HCT116 (cell line): Measurements from ENCODE around the gene PRPF19. TPM values are rescaled to one million over a fixed set of nuclear protein-coding genes. Genes with fewer than 3 reads are reported as not detected.

Experiments used
- ATAC-seq: fragments of 200-7000 bp; cut with Tn5 transposase; 2 replicates; pipeline ENCODE4 v1.9.1; 2020; ENCODE audit warnings: mild to moderate bottlenecking, moderate library complexity
- BruUV-seq: library from RNA; stranded (reverse); fragments of 400-500 nt; replicated peaks from 2 replicates; lab custom pipeline; 2021; lab: Mats Ljungman, UMichigan
- CTCF ChIA-PET: fragments of 300-600 bp; sonication (Branson Sonifier 250); formaldehyde crosslinking; loops from one replicate; lab custom pipeline; 2021; ENCODE audit warnings: antibody characterized with exemption; lab: Charles Lee
- POLR2A ChIA-PET: fragments of 300-600, 350-600 bp; sonication (Branson Sonifier 250); formaldehyde crosslinking; loops from one replicate; lab custom pipeline; 2021; ENCODE audit warnings: antibody characterized with exemption; lab: Charles Lee
- RAD21 ChIA-PET, 2 experiments: fragments of 300-600 bp; sonication (Branson Sonifier 250); formaldehyde crosslinking; loops; one replicate each; lab custom pipeline; 2023; ENCODE audit warnings: low total read pairs in 2 of 2; ENCODE audit not compliant: uncharacterized antibody in 2 of 2, unreplicated experiment in 2 of 2, low non-redundant PET in 1 of 2; lab: Charles Lee
- DNase-seq: peaks from one replicate; pipeline ENCODE4 v3.0.0-alpha.2; 2010; ENCODE audit warnings: low read depth, low spot score
- H2AFZ ChIP-seq: fragments of 200-600 bp; shearing (Covaris generic), sonication (generic); 2 replicates; pipeline ENCODE4 v1.6.1; 2017; ENCODE audit warnings: low read depth, mixed run types, mixed read lengths, antibody characterized with exemption, low read length; ENCODE audit not compliant: poor library complexity, severe bottlenecking
- H3K27ac ChIP-seq: 2 replicates; pipeline ENCODE4 v1.5.1; 2012; ENCODE audit warnings: low read depth, low read length
- H3K27me3 ChIP-seq: fragments of 200-600 bp; sonication (generic); 2 replicates; pipeline ENCODE4 v1.6.1; 2016; ENCODE audit warnings: mixed run types, low read length, mixed read lengths; ENCODE audit not compliant: insufficient read depth
- H3K36me3 ChIP-seq, 2 experiments: fragments of 200-500 bp in 1 of 2; fragments of 200-600 bp in 1 of 2; sonication (Bioruptor generic) in 1 of 2; sonication (generic) in 1 of 2; 2 replicates each; pipeline versions ENCODE4 v1.5.1 to v1.6.1; 2014 to 2016; ENCODE audit warnings: low read length in 2 of 2, inconsistent platforms in 1 of 2, mixed read lengths in 1 of 2, mixed run types in 1 of 2; ENCODE audit not compliant: insufficient read depth in 2 of 2, control insufficient read depth in 1 of 2
- H3K4me1 ChIP-seq, 2 experiments: fragments of 200-600 bp in 1 of 2; sonication (generic) in 1 of 2; 2 replicates each; pipeline versions ENCODE4 v1.5.1 to v1.6.1; 2012 to 2017; ENCODE audit warnings: low read length in 2 of 2, inconsistent platforms in 1 of 2, mild to moderate bottlenecking in 1 of 2, mixed read lengths in 1 of 2, mixed run types in 1 of 2, moderate library complexity in 1 of 2; ENCODE audit not compliant: insufficient read depth in 2 of 2, control insufficient read depth in 1 of 2
- H3K4me2 ChIP-seq: fragments of 200-600 bp; sonication (generic); 2 replicates; pipeline ENCODE4 v1.6.1; 2017; ENCODE audit warnings: mixed run types, low read length, mixed read lengths
- H3K4me3 ChIP-seq, 2 experiments: fragments of 200-600 bp in 1 of 2; sonication (generic) in 1 of 2; replicated peaks in 1 of 2; 2 replicates each; pipeline ENCODE4 v1.5.1; 2011 to 2016; ENCODE audit warnings: low read length in 2 of 2, control low read depth in 1 of 2, low read depth in 1 of 2, mild to moderate bottlenecking in 1 of 2, mixed read lengths in 1 of 2, mixed run types in 1 of 2
- H3K79me2 ChIP-seq: fragments of 200-600 bp; sonication (generic); 2 replicates; pipeline ENCODE4 v1.6.1; 2017; ENCODE audit warnings: mild to moderate bottlenecking, mixed run types, low read length, moderate library complexity, mixed read lengths; ENCODE audit not compliant: insufficient read depth
- H3K9ac ChIP-seq: fragments of 200-600 bp; sonication (generic); 2 replicates; pipeline ENCODE4 v1.6.1; 2016; ENCODE audit warnings: low read length, mixed read lengths
- H3K9me2 ChIP-seq: fragments of 200-600 bp; sonication (generic), shearing (Covaris generic); 2 replicates; pipeline ENCODE4 v1.6.1; 2017; ENCODE audit warnings: mixed run types, mild to moderate bottlenecking, moderate library complexity; ENCODE audit not compliant: insufficient read depth
- H3K9me3 ChIP-seq, 2 experiments: fragments of 200-500 bp in 1 of 2; fragments of 200-600 bp in 1 of 2; sonication (Bioruptor generic) in 1 of 2; sonication (generic) in 1 of 2; 2 replicates each; pipeline ENCODE4 v1.6.1; 2014 to 2017; ENCODE audit warnings: low read length in 2 of 2, mixed read lengths in 2 of 2, inconsistent platforms in 1 of 2, low read depth in 1 of 2, mild to moderate bottlenecking in 1 of 2, mixed run types in 1 of 2, moderate library complexity in 1 of 2; ENCODE audit not compliant: control insufficient read depth in 1 of 2, insufficient read depth in 1 of 2
- H4K20me1 ChIP-seq: fragments of 200-600 bp; sonication (generic), shearing (Covaris generic); 2 replicates; pipeline ENCODE4 v1.6.1; 2017; ENCODE audit warnings: mixed run types, mild to moderate bottlenecking, moderate library complexity; ENCODE audit not compliant: insufficient read depth
- CBX3 ChIP-seq: IDR thresholded peaks from 2 replicates; pipeline ENCODE4 v1.6.1; 2012; ENCODE audit warnings: low read depth
- CEBPB ChIP-seq: IDR thresholded peaks from 2 replicates; pipeline ENCODE4 v1.6.1; 2012; ENCODE audit warnings: low read depth
- EGR1 ChIP-seq: IDR thresholded peaks from 2 replicates; pipeline ENCODE4 v1.6.1; 2012; ENCODE audit warnings: low read depth
- EZH2 ChIP-seq: fragments of 200-600 bp; sonication (generic); IDR thresholded peaks from 2 replicates; pipeline ENCODE4 v1.6.1; 2017; ENCODE audit warnings: antibody characterized with exemption, mixed run types
- EZH2phosphoT487 ChIP-seq: fragments of 200-600 bp; IDR thresholded peaks from 2 replicates; pipeline ENCODE4 v1.6.1; 2018; ENCODE audit warnings: antibody characterized with exemption, borderline replicate concordance
- MAX ChIP-seq: IDR thresholded peaks from 2 replicates; pipeline ENCODE4 v1.6.1; 2012
- POLR2A ChIP-seq: IDR thresholded peaks from 2 replicates; pipeline ENCODE4 v1.7.0; 2011; ENCODE audit warnings: borderline replicate concordance; ENCODE audit not compliant: insufficient read depth, insufficient read length; ENCODE audit errors: extremely low read depth
- RAD21 ChIP-seq: IDR thresholded peaks from 2 replicates; pipeline ENCODE4 v1.6.1; 2012; ENCODE audit warnings: low read depth, mild to moderate bottlenecking
- REST ChIP-seq: IDR thresholded peaks from 2 replicates; pipeline ENCODE4 v1.6.1; 2012; ENCODE audit warnings: low read depth
- SIN3A ChIP-seq: IDR thresholded peaks from 2 replicates; pipeline ENCODE4 v1.6.1; 2012; ENCODE audit warnings: low read depth
- SP1 ChIP-seq: IDR thresholded peaks from 2 replicates; pipeline ENCODE4 v1.6.1; 2012; ENCODE audit warnings: low read depth
- SRF ChIP-seq: IDR thresholded peaks from 2 replicates; pipeline ENCODE4 v1.6.1; 2012; ENCODE audit warnings: low read depth
- TCF7L2 ChIP-seq: IDR thresholded peaks from 2 replicates; pipeline ENCODE4 v1.7.0; 2011; ENCODE audit warnings: borderline replicate concordance, inconsistent platforms; ENCODE audit not compliant: insufficient read depth, insufficient read length; ENCODE audit errors: extremely low read depth
- ZBTB33 ChIP-seq: IDR thresholded peaks from 2 replicates; pipeline ENCODE4 v1.6.1; 2011; ENCODE audit warnings: mild to moderate bottlenecking, low read length, moderate library complexity; ENCODE audit not compliant: insufficient replicate concordance; ENCODE audit errors: extremely low read depth
- ZFX ChIP-seq: fragments of 450-650 bp; IDR thresholded peaks from 2 replicates; pipeline ENCODE4 v1.6.1; 2017
- ZNF274 ChIP-seq: fragments of 200-500 bp; sonication (Bioruptor generic); IDR thresholded peaks from 2 replicates; pipeline ENCODE4 v1.6.1; 2014; ENCODE audit warnings: mild to moderate bottlenecking, low read depth, low read length, inconsistent platforms
- intact Hi-C: fragments of 100-400 bp; cut with micrococcal nuclease; formaldehyde crosslinking; loops from 2 replicates; pipeline ENCODE4 v1.10.0; 2022
- total RNA-seq: library from RNA; stranded (reverse); gene quantifications from one replicate; pipeline ENCODE4 v1.2.1, GENCODE V29; 2021; ENCODE audit not compliant: unreplicated experiment
- TF ChIP-seq, protein P1 (sequence below): IDR thresholded peaks from 2 replicates; pipeline ENCODE4 v1.6.1; 2012

PRPF19 gene
- total RNA-seq, 1 experiment from 2014 or later = 156 TPM

DNA sequence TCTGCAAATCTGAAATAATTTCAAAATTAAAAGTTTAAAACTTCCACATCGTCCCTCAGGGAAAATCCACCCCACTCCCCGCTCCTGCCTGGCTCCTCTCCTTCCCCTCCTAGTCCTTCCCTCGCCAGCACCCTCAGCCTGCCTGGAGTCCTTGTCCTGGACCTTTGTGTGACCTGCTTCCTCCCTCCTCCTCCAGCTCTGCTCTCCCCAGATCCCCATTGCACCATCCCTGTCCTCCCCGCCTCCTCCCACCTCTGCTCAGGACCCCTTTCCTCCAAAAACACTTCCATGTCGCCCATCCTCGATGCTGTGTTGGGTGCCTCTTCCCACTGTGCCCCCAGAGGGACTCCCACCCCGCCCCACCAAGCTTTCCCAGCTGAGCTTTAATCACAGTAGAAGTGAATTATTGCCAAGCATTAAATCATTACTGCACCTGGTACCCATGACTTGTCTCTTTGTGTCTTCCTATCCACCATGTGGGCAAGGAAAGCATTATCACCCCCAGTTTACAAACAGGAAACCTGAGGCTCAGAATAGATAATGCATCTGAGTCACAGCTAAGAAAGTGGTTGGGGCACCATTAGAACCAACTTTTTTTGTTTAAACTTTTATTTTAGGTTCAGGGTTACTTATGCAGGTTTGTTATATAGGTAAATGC is 41.4 kb downstream of the PRPF19 start:
- no TSS peak for BruUV-seq
- Histone ChIP-seq H3K4me2 (no peak overlapping the region), H3K79me2 (no peaks in the 10 kb centered on the region), H4K20me1 (no peaks in the 10 kb centered on the region), H3K27ac (no peak overlapping the region), H3K9me3 (no peaks in the 10 kb centered on the region), H3K4me1 (no peaks in the 10 kb centered on the region), H3K27me3 (0 out of 2 replicates have a peak, but pooled peaks cover 4% of the 10 kb centered on the region), H3K4me3 (no peak overlapping the region), H3K9me2 (no peaks in the 10 kb centered on the region), H3K9ac (no peak overlapping the region), H3K36me3 (no peaks in the 10 kb centered on the region), H2AFZ (no peak overlapping the region)
- ChIA-PET CTCF (no interaction called here), POLR2A (no interaction called here), RAD21 (no interaction called here)
- intact Hi-C loops = no loop called here
- DNase-seq (no peak), ATAC-seq (no peak)
- TF ChIP-seq EZH2phosphoT487 = no peak
- TF ChIP-seq EZH2 = no peak
- no peak for TF ChIP-seq RAD21
- no peak for TF ChIP-seq POLR2A
- TF ChIP-seq REST = no peak
- TF ChIP-seq, protein P1, sequence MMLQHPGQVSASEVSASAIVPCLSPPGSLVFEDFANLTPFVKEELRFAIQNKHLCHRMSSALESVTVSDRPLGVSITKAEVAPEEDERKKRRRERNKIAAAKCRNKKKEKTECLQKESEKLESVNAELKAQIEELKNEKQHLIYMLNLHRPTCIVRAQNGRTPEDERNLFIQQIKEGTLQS = no peak
- no peak for TF ChIP-seq ZBTB33
- TF ChIP-seq SP1 = no peak
- no peak for TF ChIP-seq CEBPB
- no peak for TF ChIP-seq CBX3
- TF ChIP-seq SRF = no peak
- TF ChIP-seq EGR1 = no peak
- TF ChIP-seq ZFX = no peak
- no peak for TF ChIP-seq SIN3A
- TF ChIP-seq ZNF274 = no peak
- no peak for TF ChIP-seq TCF7L2
- TF ChIP-seq MAX = no peak
